IPS-NIHi7 (cell line): ENCODE measurements around the gene ZNF277.

ENCODE experiments used
- DNase-seq: peaks from one replicate; pipeline ENCODE4 v3.0.0; 2012; ENCODE audit warnings: mixed read lengths; ENCODE audit errors: extremely low spot score

The ZNF277 gene

GRCh38 chr7:112350585-112350984 lies 144.1 kb downstream of the ZNF277 start:
- DNase-seq = no peak

GRCh38 chr7:112356596-112356995 lies 150.1 kb downstream of the ZNF277 start:
- DNase-seq = no peak

- DNase-seq = peak; percentile 45
These were observed 150.6 kb downstream of the ZNF277 start for GRCh38 chr7:112357136-112357535.

- DNase-seq = no peak
These were observed 152.0 kb downstream of the ZNF277 start for GRCh38 chr7:112358513-112358912.

- no peak for DNase-seq
These were observed 152.6 kb downstream of the ZNF277 start for GRCh38 chr7:112359086-112359485.

GRCh38 chr7:112360681-112361080 lies 154.2 kb downstream of the ZNF277 start:
- no peak for DNase-seq

- no peak for DNase-seq
These were observed 154.7 kb downstream of the ZNF277 start for GRCh38 chr7:112361154-112361553.

- DNase-seq = no peak
These were observed 155.7 kb downstream of the ZNF277 start for GRCh38 chr7:112362053-112362650.

GRCh38 chr7:112362731-112363131 lies 156.2 kb downstream of the ZNF277 start:
- DNase-seq = no peak

GRCh38 chr7:112364388-112364787 lies 157.9 kb downstream of the ZNF277 start:
- no peak for DNase-seq

- no peak for DNase-seq
These were observed 159.1 kb downstream of the ZNF277 start for GRCh38 chr7:112365551-112365950.

GRCh38 chr7:112366886-112367285 lies 160.4 kb downstream of the ZNF277 start:
- DNase-seq = no peak

- DNase-seq = no peak
These were observed 163.9 kb downstream of the ZNF277 start for GRCh38 chr7:112370436-112370835.

- no peak for DNase-seq
These were observed 165.2 kb downstream of the ZNF277 start for GRCh38 chr7:112371701-112372100.

- DNase-seq = no peak
These were observed 165.6 kb downstream of the ZNF277 start for GRCh38 chr7:112372101-112372500.

- DNase-seq = no peak
These were observed 171.1 kb downstream of the ZNF277 start for GRCh38 chr7:112377593-112377992.

- DNase-seq = no peak
These were observed 175.0 kb downstream of the ZNF277 start for GRCh38 chr7:112381311-112382091.

GRCh38 chr7:112383671-112384417 lies 177.3 kb downstream of the ZNF277 start:
- peak; percentile 39 for DNase-seq

- no peak for DNase-seq
These were observed 179.0 kb downstream of the ZNF277 start for GRCh38 chr7:112385516-112385915.

GRCh38 chr7:112386619-112387018 lies 180.1 kb downstream of the ZNF277 start:
- DNase-seq = no peak

- DNase-seq = no peak
These were observed 183.7 kb downstream of the ZNF277 start for GRCh38 chr7:112390167-112390566.

- DNase-seq = peak; percentile 50
These were observed 184.8 kb downstream of the ZNF277 start for GRCh38 chr7:112391079-112391821.
